ENCODE measurements around the gene PTGIS.

DNA sequence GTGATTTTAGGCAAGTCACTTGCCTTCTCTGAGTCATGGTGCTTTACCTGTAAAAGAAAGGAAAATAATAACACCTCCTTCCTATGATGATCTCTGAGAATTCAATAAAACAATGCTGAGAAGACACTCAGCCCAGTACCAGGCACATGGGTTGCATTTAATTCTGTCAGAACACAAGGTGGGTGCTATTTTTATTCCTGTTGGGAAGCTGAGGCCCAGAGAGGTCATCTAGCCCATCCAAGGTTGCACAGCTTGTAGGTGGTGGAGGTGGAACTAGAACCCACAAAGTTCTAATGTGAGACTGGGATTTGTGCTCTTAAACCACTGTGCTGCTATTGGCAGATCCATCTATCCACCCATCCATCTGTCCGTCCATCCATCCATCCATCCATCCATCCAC, 39.6 kb upstream of the PTGIS start:
- TF ChIP-seq, protein P1, sequence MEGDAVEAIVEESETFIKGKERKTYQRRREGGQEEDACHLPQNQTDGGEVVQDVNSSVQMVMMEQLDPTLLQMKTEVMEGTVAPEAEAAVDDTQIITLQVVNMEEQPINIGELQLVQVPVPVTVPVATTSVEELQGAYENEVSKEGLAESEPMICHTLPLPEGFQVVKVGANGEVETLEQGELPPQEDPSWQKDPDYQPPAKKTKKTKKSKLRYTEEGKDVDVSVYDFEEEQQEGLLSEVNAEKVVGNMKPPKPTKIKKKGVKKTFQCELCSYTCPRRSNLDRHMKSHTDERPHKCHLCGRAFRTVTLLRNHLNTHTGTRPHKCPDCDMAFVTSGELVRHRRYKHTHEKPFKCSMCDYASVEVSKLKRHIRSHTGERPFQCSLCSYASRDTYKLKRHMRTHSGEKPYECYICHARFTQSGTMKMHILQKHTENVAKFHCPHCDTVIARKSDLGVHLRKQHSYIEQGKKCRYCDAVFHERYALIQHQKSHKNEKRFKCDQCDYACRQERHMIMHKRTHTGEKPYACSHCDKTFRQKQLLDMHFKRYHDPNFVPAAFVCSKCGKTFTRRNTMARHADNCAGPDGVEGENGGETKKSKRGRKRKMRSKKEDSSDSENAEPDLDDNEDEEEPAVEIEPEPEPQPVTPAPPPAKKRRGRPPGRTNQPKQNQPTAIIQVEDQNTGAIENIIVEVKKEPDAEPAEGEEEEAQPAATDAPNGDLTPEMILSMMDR (IDR thresholded peaks at IDR 0.05) = no peak
- no peak for TF ChIP-seq ZFX (IDR thresholded peaks at IDR 0.05; ENCODE audit: borderline replicate concordance)

Data from 22Rv1 (cell line).